GM19240 (cell line): ENCODE data around the gene RPL41.
"Not testable (repeated sequence)": the region's sequence is repeated elsewhere in the genome, so short reads cannot be mapped to it uniquely, and the experiment has no call there.

Source experiments
- DNase-seq: peaks from one replicate; pipeline ENCODE4 v3.0.0; 2011; ENCODE audit warnings: low spot score; ENCODE audit not compliant: insufficient read length

RPL41 gene

GRCh38 chr12:56154246-56154771, 37.9 kb downstream of the RPL41 start:
- DNase-seq = no peak

GRCh38 chr12:56154818-56155217, 38.4 kb downstream of the RPL41 start:
- DNase-seq = no peak

- DNase-seq = no peak
Measured at GRCh38 chr12:56155256-56155845, 38.9 kb downstream of the RPL41 start.

GRCh38 chr12:56156464-56157200, 40.2 kb downstream of the RPL41 start:
- DNase-seq = not testable (repeated sequence)

- DNase-seq = peak; percentile 39
Measured at GRCh38 chr12:56157201-56158028, 41.0 kb downstream of the RPL41 start.

- DNase-seq = peak; percentile 79
Measured at GRCh38 chr12:56158029-56158925, 41.8 kb downstream of the RPL41 start, which contains the start of gene MYL6. Gene MYL6, plus strand, starts transcription at chr12:56158359. Its CDS starts 43 bp downstream, at chr12:56158402.

- DNase-seq = no peak
Measured at GRCh38 chr12:56158926-56159461, 42.6 kb downstream of the RPL41 start.

- DNase-seq = no peak
Measured at GRCh38 chr12:56159482-56160192, 43.2 kb downstream of the RPL41 start.

GRCh38 chr12:56160193-56160763, 43.8 kb downstream of the RPL41 start:
- DNase-seq = no peak

- no peak for DNase-seq
Measured at GRCh38 chr12:56160894-56161689, 44.7 kb downstream of the RPL41 start.

GRCh38 chr12:56161690-56162351, 45.4 kb downstream of the RPL41 start:
- no peak for DNase-seq

GRCh38 chr12:56162468-56163290, 46.2 kb downstream of the RPL41 start:
- DNase-seq = no peak

- no peak for DNase-seq
Measured at GRCh38 chr12:56163533-56164344, 47.3 kb downstream of the RPL41 start.

- no peak for DNase-seq
Measured at GRCh38 chr12:56164345-56164729, 47.9 kb downstream of the RPL41 start.

- DNase-seq = no peak
Measured at GRCh38 chr12:56165369-56165768, 48.9 kb downstream of the RPL41 start.
